WTC11 (cell line): ENCODE data around the gene SPTBN4. TPM values are rescaled to one million over a fixed set of nuclear protein-coding genes. Genes with fewer than 3 reads are reported as not detected.
"Not testable (repeated sequence)": the region's sequence is repeated elsewhere in the genome, so short reads cannot be mapped to it uniquely, and the experiment has no call there.

ENCODE experiments used
- ATAC-seq: fragments of 200-7000 bp; cut with Tn5 transposase; 2 replicates; pipeline ENCODE4 v1.10.0; 2021; ENCODE audit warnings: mild to moderate bottlenecking, moderate library complexity
- CTCF ChIA-PET: fragments of 300-600 bp; sonication (Branson Sonifier 250); formaldehyde crosslinking; loops from one replicate; lab custom pipeline; 2021; ENCODE audit warnings: antibody characterized with exemption; lab: Charles Lee
- POLR2A ChIA-PET: fragments of 350-600 bp; sonication (Branson Sonifier 250); formaldehyde crosslinking; loops from one replicate; lab custom pipeline; 2021; ENCODE audit warnings: antibody characterized with exemption; lab: Charles Lee
- DNase-seq: peaks from one replicate; pipeline ENCODE4 v3.0.0; 2021; ENCODE audit warnings: low spot score
- H3K27ac Mint-ChIP-seq: 2 replicates; pipeline ENCODE4 v1.8.0; 2021; ENCODE audit warnings: mixed read lengths
- H3K27me3 Mint-ChIP-seq: 2 replicates; pipeline ENCODE4 v1.8.0; 2021; ENCODE audit warnings: low read depth, mild to moderate bottlenecking, moderate library complexity, mixed read lengths
- H3K36me3 Mint-ChIP-seq: 2 replicates; pipeline ENCODE4 v1.8.0; 2021; ENCODE audit warnings: mixed read lengths
- H3K4me1 Mint-ChIP-seq: 2 replicates; pipeline ENCODE4 v1.8.0; 2022; ENCODE audit warnings: mixed read lengths
- H3K4me3 Mint-ChIP-seq: 2 replicates; pipeline ENCODE4 v1.8.0; 2021; ENCODE audit warnings: mild to moderate bottlenecking, moderate library complexity, mixed read lengths
- H3K9me3 Mint-ChIP-seq: 2 replicates; pipeline ENCODE4 v1.8.0; 2021; ENCODE audit warnings: mixed read lengths
- ATF1 ChIP-seq: sonication (generic); formaldehyde crosslinking; IDR thresholded peaks from 2 replicates; pipeline ENCODE4 v1.8.1; 2023; ENCODE audit warnings: mild to moderate bottlenecking, moderate library complexity, missing genetic modification reagents
- CBFB ChIP-seq: sonication (generic); formaldehyde crosslinking; IDR thresholded peaks from 2 replicates; pipeline ENCODE4 v1.8.1; 2022; ENCODE audit warnings: mild to moderate bottlenecking, low read depth, missing genetic modification reagents
- FOXJ3 ChIP-seq: sonication (generic); formaldehyde crosslinking; IDR thresholded peaks from 2 replicates; pipeline ENCODE4 v1.9.0; 2021; ENCODE audit warnings: missing genetic modification reagents, mild to moderate bottlenecking, borderline replicate concordance
- GTF2I ChIP-seq: fragments of 250-450 bp; sonication (Bioruptor Pico); conservative IDR thresholded peaks from 2 replicates; pipeline ENCODE4 v1.4.0; 2021; ENCODE audit warnings: mild to moderate bottlenecking
- MLX ChIP-seq: sonication (generic); formaldehyde crosslinking; IDR thresholded peaks from 2 replicates; pipeline ENCODE4 v1.8.1; 2023; ENCODE audit warnings: mild to moderate bottlenecking, missing genetic modification reagents, moderate library complexity
- MXD4 ChIP-seq: fragments of 250-450 bp; sonication (Bioruptor Pico); IDR thresholded peaks from 2 replicates; pipeline ENCODE4 v1.8.0; 2021; ENCODE audit warnings: mild to moderate bottlenecking, moderate library complexity, borderline replicate concordance
- MYBL2 ChIP-seq: sonication (generic); formaldehyde crosslinking; IDR thresholded peaks from 2 replicates; pipeline ENCODE4 v1.8.1; 2023; ENCODE audit warnings: mild to moderate bottlenecking, moderate library complexity, missing genetic modification reagents
- NFATC4 ChIP-seq: fragments of 250-450 bp; sonication (Bioruptor Pico); IDR thresholded peaks from 2 replicates; pipeline ENCODE4 v1.9.0; 2021; ENCODE audit warnings: mild to moderate bottlenecking
- NFYB ChIP-seq: sonication (generic); formaldehyde crosslinking; conservative IDR thresholded peaks from 2 replicates; pipeline ENCODE4 v1.8.0; 2022; ENCODE audit warnings: low read depth, missing genetic modification reagents
- SMAD4 ChIP-seq: sonication (generic); formaldehyde crosslinking; IDR thresholded peaks from 2 replicates; pipeline ENCODE4 v1.8.0; 2022; ENCODE audit warnings: mild to moderate bottlenecking, missing genetic modification reagents
- SOX15 ChIP-seq: fragments of 250-450 bp; sonication (Bioruptor Pico); IDR thresholded peaks from 2 replicates; pipeline ENCODE4 v1.9.0; 2021; ENCODE audit warnings: mild to moderate bottlenecking
- STAT6 ChIP-seq: sonication (generic); formaldehyde crosslinking; conservative IDR thresholded peaks from 2 replicates; pipeline ENCODE4 v1.8.1; 2023; ENCODE audit warnings: mild to moderate bottlenecking, low read depth, missing genetic modification reagents, moderate library complexity
- ZBTB43 ChIP-seq: sonication (generic); formaldehyde crosslinking; IDR thresholded peaks from 2 replicates; pipeline ENCODE4 v1.8.1; 2023; ENCODE audit warnings: mild to moderate bottlenecking, missing genetic modification reagents
- ZNF232 ChIP-seq: sonication (generic); formaldehyde crosslinking; IDR thresholded peaks from 2 replicates; pipeline ENCODE4 v1.8.0; 2022; ENCODE audit warnings: mild to moderate bottlenecking, missing genetic modification reagents
- ZNF423 ChIP-seq: fragments of 250-450 bp; sonication (Bioruptor Pico); IDR thresholded peaks from 2 replicates; pipeline ENCODE4 v2.1.2; 2022; ENCODE audit warnings: mild to moderate bottlenecking, moderate library complexity
- ZNF671 ChIP-seq: fragments of 250-450 bp; sonication (Bioruptor Pico); IDR thresholded peaks from 2 replicates; pipeline ENCODE4 v1.8.0; 2021; ENCODE audit warnings: mild to moderate bottlenecking
- total RNA-seq: library from RNA; stranded (reverse); gene quantifications from 3 replicates; pipeline ENCODE4 v1.2.3, GENCODE V29; 2021
- TF ChIP-seq, protein P1 (sequence below): fragments of 250-450 bp; sonication (Bioruptor Pico); IDR thresholded peaks from 2 replicates; pipeline ENCODE4 v1.8.0; 2021; ENCODE audit warnings: mild to moderate bottlenecking
- TF ChIP-seq, protein P2 (sequence below): sonication (generic); formaldehyde crosslinking; IDR thresholded peaks from 2 replicates; pipeline ENCODE4 v1.8.0; 2023; ENCODE audit warnings: missing genetic modification reagents, mild to moderate bottlenecking, borderline replicate concordance

SPTBN4 gene
- total RNA-seq, 1 experiment from 2014 or later: 2.8 TPM

DNA sequence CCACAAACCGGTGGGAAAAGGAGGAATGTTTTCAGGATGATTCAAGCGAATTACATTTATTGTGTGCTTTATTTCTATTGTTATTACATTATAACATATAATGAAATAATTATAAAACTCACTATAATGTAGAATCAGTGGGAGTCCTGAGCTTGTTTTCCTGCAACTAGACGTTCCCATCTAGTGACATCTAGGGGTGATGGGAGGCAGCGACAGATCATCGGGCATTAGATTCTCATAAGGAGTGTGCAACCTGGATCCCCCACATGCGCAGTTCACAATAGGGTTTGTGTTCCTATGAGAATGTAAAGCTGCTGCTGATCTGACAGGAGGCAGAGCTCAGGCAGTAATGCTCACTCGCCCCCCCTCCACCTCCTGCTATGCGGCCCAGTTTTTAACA is 54.5 kb downstream of the SPTBN4 start:
- Mint-ChIP-seq H3K36me3 (peaks cover 5% of the 10 kb centered on the region), H3K4me1 (peaks cover 3% of the 10 kb centered on the region), H3K27me3 (peaks cover 71% of the 10 kb centered on the region), H3K9me3 (0 out of 2 replicates have a peak, but pooled peaks cover 3% of the 10 kb centered on the region), H3K4me3 (no peak overlapping the region), H3K27ac (no peak overlapping the region)
- POLR2A ChIA-PET: interaction anchor here (1.1 kb wide), 1 partner anchor 56 kb away, joined by 5 read pairs; the partner anchor contains the start of gene BLVRB
- DNase-seq (no peak), ATAC-seq (no peak)
- CTCF ChIA-PET: interaction anchor here (0.5 to 1.8 kb wide), 11 partner anchors 8 to 101 kb away, joined by 3 to 10 read pairs (median 4); no protein-coding TSS in a partner anchor
- no peak for TF ChIP-seq ZNF423 (CRISPR knock-in tag)
- TF ChIP-seq ATF1 (CRISPR knock-in tag): no peak
- no peak for TF ChIP-seq CBFB
- no peak for TF ChIP-seq SMAD4 (CRISPR knock-in tag)
- no peak for TF ChIP-seq GTF2I (CRISPR knock-in tag)
- no peak for TF ChIP-seq ZBTB43
- TF ChIP-seq SOX15 (CRISPR knock-in tag): no peak
- no peak for TF ChIP-seq ZNF671 (CRISPR knock-in tag)
- no peak for TF ChIP-seq NFATC4
- no peak for TF ChIP-seq NFYB
- TF ChIP-seq, protein P1, sequence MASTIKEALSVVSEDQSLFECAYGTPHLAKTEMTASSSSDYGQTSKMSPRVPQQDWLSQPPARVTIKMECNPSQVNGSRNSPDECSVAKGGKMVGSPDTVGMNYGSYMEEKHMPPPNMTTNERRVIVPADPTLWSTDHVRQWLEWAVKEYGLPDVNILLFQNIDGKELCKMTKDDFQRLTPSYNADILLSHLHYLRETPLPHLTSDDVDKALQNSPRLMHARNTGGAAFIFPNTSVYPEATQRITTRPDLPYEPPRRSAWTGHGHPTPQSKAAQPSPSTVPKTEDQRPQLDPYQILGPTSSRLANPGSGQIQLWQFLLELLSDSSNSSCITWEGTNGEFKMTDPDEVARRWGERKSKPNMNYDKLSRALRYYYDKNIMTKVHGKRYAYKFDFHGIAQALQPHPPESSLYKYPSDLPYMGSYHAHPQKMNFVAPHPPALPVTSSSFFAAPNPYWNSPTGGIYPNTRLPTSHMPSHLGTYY: no peak
- no peak for TF ChIP-seq MLX (CRISPR knock-in tag)
- no peak for TF ChIP-seq FOXJ3 (CRISPR knock-in tag)
- TF ChIP-seq ZNF232 (CRISPR knock-in tag): no peak
- TF ChIP-seq, protein P2, sequence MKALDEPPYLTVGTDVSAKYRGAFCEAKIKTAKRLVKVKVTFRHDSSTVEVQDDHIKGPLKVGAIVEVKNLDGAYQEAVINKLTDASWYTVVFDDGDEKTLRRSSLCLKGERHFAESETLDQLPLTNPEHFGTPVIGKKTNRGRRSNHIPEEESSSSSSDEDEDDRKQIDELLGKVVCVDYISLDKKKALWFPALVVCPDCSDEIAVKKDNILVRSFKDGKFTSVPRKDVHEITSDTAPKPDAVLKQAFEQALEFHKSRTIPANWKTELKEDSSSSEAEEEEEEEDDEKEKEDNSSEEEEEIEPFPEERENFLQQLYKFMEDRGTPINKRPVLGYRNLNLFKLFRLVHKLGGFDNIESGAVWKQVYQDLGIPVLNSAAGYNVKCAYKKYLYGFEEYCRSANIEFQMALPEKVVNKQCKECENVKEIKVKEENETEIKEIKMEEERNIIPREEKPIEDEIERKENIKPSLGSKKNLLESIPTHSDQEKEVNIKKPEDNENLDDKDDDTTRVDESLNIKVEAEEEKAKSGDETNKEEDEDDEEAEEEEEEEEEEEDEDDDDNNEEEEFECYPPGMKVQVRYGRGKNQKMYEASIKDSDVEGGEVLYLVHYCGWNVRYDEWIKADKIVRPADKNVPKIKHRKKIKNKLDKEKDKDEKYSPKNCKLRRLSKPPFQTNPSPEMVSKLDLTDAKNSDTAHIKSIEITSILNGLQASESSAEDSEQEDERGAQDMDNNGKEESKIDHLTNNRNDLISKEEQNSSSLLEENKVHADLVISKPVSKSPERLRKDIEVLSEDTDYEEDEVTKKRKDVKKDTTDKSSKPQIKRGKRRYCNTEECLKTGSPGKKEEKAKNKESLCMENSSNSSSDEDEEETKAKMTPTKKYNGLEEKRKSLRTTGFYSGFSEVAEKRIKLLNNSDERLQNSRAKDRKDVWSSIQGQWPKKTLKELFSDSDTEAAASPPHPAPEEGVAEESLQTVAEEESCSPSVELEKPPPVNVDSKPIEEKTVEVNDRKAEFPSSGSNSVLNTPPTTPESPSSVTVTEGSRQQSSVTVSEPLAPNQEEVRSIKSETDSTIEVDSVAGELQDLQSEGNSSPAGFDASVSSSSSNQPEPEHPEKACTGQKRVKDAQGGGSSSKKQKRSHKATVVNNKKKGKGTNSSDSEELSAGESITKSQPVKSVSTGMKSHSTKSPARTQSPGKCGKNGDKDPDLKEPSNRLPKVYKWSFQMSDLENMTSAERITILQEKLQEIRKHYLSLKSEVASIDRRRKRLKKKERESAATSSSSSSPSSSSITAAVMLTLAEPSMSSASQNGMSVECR (CRISPR knock-in tag): no peak
- no peak for TF ChIP-seq STAT6 (CRISPR knock-in tag)
- TF ChIP-seq MYBL2: no peak
- no peak for TF ChIP-seq MXD4 (CRISPR knock-in tag)

- ATAC-seq, DNase-seq, H3K4me3 Mint-ChIP-seq, H3K9me3 Mint-ChIP-seq, H3K4me1 Mint-ChIP-seq, H3K36me3 Mint-ChIP-seq, POLR2A ChIA-PET, H3K27ac Mint-ChIP-seq: not testable (repeated sequence)
- CTCF ChIA-PET: interaction anchor here (1.0 to 1.8 kb wide), 7 partner anchors 8 to 82 kb away, joined by 3 to 10 read pairs (median 4); no protein-coding TSS in a partner anchor
- peaks cover 66% of the 10 kb centered on the region for H3K27me3 Mint-ChIP-seq
Measured at GRCh38 chr19:40521900-40522299, 55.1 kb downstream of the SPTBN4 start.
